ENCODE data around the gene MARK3.
"Not testable (repeated sequence)": the region's sequence is repeated elsewhere in the genome, so short reads cannot be mapped to it uniquely, and the experiment has no call there.

Gene MARK3

DNA sequence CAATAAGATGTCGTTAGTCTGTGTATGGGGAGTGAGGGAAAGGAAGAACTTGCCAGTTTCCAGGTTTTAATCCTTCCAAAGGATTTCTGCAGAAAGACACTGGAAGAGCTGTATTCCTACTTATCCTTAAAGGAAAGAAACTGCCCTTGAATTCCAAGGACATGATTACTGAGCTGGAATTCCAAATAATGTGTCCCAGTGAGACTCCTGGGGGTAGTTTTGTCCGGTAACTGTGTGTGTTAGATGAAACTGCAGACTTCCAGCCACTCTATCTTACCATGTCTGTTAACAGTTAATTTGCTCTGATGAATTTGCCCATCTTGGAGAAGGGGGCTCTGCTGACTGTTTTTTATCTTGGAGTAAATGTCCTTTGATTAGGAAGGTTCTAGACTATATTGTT, 104.4 kb downstream of the MARK3 start:
- DNase-seq (ENCODE audit: low spot score), result no peak

DNA sequence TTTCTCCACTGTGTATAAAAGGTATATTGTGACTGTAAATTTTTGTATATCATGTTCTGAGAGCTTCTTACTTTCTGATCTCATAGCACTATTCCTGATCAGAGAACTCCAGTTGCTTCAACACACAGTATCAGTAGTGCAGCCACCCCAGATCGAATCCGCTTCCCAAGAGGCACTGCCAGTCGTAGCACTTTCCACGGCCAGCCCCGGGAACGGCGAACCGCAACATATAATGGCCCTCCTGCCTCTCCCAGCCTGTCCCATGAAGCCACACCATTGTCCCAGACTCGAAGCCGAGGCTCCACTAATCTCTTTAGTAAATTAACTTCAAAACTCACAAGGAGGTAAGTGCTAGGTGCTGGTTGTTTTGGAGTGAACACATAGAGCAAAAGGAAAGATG, 106.5 kb downstream of the MARK3 start:
- no peak for DNase-seq (ENCODE audit: low spot score)

DNA sequence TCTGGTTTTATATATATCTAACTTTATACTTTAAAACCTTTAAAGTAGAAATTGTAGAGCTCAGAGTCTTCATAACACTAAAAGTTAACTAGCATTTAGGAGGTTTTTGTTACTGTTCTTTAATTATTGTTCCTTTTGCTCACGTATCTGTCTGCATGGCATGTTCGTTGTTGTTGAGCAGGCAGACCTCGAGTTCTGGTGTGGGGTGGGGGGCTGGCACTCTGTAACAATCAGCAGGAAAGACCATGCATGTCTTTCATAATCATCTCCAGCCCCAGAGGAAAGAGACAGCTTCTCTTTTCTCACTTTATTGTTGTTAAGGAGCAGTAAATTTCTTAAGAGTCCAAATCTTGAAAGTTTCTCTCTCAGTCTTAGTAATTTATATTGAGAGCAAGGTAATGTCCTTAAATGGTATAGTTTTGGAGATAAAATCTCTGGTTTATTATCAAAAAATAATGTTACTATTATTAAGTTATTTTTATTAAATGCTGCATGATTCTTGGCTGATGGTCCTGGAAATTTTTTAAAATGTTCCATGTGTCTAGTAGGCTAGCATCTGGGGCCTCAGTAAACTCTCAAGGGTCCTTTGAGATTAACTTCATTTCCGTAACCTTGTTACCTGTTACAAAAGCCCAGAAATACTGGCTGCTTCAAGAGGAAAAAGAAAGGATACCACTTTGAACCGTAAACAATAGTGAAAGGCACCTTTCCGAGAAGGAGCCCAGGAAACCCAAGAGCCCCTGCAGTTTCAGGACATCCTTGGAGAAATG, 107.1 kb downstream of the MARK3 start:
- no peak for DNase-seq (ENCODE audit: low spot score)

DNA sequence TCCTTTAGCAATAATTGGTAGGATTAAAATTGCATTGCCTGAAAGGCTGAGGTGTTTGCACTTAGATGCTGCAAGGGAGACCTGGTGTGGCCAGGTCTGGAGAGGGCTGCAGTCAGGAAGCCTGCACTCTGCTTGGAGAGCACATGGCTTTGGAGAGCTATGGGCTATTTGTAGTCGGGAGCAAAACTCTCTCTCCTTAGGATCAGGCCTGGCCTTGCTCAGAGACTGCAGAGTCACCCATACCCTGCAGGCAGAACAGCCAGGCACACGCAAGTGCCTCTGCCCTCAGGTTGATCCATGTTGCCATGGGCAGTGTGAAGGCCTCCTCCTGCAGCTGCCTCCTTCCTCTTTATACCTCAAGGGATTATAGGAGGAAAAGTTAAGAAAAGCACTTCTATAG, 110.6 kb downstream of the MARK3 start:
- DNase-seq (ENCODE audit: low spot score), result no peak

DNA sequence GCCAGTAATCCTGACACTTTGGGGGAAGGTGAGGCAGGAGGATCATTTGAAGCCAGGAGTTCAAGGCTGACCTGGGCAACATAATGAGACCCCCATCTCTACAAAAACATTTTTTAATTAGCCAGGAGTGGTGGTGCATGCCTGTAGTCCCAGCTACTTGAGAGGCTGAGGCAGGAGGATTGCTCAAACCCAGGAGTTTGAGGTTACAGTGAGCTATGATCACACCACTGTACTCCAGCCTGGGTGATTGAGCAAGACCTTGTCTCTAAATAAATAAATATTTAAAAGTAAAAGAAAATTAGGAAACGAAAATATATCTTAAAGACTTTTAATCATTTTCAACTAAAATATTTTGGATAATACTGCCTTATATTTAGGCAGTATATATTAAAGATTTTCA, 111.6 kb downstream of the MARK3 start:
- no peak for DNase-seq (ENCODE audit: low spot score)

DNA sequence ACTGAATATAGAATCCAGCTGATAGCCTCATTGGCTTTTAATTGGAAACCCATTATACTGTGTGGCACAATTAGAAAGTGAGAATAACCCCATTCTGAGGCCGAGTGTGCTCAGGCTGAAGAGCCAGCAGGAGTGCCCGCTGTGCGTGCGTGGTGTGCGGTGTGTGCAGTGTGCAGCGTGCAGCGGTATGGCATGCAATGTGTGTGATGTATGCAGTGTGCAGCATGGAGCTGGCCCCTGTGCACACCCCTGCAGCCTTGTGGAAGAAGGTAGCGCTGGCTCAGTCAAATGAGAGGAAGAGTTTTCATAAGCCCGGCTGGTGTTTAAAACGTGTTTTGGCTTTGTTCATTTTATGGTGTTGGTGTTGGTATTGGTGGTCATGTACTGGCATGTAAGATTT, 114.5 kb downstream of the MARK3 start:
- DNase-seq (ENCODE audit: low spot score), result no peak

DNA sequence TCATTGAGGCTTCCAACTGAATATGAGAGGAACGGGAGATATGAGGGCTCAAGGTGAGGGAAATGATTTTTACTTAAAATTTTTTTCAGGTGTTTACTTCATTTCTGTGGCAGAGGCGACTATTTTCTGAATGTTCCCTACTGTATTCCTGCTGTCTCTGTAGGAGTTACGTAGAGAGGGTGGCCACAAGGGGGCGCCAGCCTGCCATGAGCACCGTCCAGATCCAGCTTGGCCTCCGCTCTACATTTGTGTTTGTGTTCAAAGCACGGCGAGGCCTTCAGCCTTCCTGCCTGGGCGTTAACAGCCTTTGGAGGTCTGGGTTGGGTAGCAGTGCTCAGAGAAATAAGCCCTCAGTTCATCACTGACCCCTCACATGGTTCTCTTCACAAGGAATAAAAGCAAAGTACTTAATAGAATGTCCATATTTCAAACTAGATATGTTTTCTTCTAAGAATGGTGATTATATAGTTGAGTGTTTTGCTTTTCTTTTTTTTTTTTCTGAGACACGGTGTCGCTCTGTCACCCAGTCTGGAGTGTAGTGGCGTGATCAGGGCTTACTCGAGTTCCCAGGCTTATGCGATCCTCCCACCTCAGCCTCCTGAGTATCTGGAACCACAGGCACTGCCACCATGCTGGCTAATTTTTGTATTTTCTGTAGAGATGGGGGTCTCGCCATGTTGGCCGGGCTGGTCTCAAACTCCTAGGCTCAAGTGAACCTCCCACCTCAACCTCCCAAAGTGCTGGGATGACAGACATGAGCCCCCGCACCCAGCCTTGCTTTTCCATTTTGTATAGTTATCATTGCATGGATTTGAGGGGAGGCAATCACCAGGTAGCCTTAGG, 115.2 kb downstream of the MARK3 start:
- DNase-seq (ENCODE audit: low spot score), result peak; percentile 89

DNA sequence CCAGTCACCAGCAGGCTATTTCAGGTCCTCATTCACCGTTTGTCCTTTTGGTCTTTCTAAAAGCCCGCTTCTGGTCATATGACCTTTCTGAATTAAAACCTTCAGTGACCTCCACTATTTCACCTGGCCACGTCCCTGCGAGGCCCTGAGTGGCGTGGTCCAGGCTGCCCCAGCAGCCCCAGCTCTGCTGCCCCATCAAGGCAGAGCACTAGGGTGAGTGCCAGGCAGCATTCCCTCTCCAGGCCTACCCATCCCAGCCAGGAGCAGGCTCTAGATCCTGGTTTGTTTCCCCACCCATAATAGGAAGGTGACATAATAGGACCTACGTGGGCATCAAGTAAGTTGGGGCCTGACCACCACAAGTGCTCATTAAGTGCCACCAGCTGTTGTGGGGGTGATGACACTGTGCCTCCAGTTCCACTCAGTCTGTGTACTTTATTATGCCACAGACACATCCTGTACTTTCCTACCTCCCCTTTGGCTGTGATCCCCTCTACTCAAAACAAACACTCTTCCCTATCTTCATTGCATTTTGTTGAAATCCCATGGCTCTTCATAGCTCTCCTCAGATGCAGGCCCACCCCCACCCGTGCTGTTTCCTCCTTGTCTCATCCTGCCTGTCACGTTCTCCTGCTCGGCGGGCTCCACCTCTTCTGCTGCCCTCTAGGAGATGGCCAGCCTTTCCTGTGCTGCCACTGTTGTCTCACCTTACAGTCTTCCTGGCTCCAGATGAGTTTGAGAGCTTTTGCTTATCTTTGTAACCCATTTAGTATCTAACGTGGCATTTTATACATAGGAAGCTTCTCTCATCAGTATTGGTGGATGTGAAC, 116.0 kb downstream of the MARK3 start:
- DNase-seq (ENCODE audit: low spot score), result no peak

DNA sequence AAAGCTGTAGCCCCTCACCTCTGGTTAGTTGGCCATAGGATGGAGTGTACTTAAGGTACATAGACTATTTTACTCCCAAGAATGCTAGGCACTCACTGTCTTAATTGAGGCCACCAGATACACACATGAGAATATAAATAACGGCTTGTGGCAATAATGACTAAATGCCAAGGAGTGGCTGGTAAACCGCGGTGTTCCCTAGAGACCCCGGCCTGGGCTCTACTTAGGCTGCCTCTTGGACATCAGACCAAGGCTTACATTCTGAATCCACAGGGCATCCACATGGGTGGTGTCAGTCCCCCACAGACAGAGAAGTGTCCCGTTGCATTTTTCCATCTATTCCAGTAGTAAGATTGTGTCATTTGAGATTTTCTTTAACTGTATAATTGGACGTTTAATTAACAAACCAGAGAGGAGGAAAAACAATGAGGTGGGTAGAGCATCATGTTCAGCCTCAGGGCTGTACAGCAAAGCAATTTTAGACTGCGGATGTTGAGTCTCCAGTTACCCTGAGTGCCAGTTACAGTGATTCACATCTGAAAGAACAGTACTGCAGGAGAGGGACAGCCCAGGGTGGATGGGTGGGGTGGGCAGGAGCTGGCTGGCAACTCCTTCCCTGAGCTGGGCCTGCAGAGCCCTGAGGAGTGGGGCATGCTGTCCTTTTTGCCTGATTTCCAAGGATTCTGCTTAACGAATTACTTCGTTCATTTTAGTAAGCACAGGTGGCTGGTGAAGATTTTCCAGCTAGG, 116.9 kb downstream of the MARK3 start:
- no peak for DNase-seq (ENCODE audit: low spot score)

DNA sequence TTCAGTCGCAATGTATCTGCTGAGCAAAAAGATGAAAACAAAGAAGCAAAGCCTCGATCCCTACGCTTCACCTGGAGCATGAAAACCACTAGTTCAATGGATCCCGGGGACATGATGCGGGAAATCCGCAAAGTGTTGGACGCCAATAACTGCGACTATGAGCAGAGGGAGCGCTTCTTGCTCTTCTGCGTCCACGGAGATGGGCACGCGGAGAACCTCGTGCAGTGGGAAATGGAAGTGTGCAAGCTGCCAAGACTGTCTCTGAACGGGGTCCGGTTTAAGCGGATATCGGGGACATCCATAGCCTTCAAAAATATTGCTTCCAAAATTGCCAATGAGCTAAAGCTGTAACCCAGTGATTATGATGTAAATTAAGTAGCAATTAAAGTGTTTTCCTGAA, 117.7 kb downstream of the MARK3 start:
- no peak for DNase-seq (ENCODE audit: low spot score)

DNA sequence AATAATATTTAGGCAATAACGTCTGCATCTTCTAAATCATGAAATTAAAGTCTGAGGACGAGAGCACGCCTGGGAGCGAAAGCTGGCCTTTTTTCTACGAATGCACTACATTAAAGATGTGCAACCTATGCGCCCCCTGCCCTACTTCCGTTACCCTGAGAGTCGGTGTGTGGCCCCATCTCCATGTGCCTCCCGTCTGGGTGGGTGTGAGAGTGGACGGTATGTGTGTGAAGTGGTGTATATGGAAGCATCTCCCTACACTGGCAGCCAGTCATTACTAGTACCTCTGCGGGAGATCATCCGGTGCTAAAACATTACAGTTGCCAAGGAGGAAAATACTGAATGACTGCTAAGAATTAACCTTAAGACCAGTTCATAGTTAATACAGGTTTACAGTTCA, 118.1 kb downstream of the MARK3 start:
- DNase-seq (ENCODE audit: low spot score), result no peak

DNA sequence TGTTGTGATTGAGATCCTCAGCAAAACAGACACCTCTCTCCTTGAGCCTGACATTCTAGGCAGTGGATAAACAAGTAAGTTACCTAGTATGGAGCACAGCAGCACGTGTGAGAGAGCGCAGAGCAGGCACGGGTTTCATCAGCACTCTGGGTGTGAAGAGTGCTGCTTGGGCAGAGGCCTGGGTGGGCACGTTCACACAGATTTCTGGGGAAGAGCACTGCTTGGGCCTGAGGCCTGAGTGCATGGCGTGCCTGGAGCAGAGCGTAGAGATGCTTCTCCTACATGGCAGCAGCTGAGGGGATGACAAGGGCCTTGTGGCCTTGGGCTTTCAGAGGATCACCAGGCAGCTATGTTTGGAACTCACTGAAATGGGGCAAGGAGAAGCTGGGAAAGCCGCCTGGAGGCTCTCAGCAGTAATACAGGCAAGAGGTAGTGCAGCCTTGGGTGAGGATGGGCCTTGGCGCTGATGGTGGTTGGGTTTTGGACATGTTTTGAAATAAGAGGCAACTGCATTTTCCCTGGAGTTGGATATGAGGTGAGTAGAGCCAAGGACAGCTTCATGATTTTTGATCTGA, 119.9 kb downstream of the MARK3 start:
- DNase-seq (ENCODE audit: low spot score), result no peak

DNA sequence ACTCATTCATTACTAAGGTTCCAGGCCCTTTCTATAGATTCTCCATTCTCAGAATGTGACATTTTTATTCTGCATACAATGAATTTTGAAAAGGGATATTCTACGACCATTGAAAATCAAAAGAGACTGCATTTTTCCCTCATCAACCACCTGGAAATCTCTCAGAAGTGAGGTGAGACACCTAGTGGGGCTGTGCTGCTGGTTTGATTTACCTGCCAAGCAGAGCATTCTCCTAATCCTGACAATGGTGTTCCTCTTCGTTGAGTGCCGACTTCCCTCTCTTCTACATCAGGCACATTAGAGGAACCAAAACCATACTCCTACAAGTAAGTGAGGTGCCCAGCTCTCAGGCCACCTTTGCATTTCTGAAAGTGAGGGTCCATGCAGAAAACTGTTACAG, 122.5 kb downstream of the MARK3 start:
- no peak for DNase-seq (ENCODE audit: low spot score)

DNA sequence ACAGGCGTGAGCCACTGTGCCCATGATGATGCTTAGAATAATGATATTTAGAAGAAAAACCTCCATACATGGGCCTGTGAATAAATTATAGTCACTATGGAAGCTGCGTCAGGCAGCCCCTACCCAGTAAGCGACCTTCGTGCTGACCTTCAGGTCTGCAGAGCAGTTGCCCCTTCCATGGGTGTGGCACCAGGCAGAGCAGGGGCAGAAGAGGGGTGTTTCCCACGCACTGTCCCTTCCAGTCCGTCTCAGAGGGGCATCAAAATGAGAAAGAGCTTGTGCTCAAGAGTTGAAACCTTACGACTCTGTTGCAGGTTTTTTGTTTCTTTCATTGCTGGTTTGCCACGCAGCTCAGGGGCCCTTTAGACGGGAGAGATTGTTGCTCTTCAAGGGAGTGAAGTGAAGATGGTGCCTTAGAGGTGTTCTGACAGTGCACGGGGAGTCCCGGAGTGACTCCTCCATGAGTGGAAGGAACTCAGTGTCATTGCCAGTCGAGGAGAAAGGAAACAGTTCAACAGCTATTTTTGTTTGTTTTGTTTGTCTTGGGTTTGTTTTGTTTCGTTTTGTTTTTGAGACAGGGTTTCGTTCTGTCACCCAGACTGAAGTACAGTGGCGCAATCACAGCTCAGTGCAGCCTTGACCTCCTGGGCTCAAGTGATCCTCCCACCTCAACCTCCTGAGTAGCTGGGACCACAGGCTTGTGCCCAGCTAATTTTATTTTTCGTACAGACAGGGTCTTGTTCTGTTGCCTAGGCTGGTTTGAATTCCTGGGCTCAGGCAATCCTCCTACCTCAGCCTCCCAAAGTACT, 123.5 kb downstream of the MARK3 start:
- DNase-seq (ENCODE audit: low spot score), result no peak

DNA sequence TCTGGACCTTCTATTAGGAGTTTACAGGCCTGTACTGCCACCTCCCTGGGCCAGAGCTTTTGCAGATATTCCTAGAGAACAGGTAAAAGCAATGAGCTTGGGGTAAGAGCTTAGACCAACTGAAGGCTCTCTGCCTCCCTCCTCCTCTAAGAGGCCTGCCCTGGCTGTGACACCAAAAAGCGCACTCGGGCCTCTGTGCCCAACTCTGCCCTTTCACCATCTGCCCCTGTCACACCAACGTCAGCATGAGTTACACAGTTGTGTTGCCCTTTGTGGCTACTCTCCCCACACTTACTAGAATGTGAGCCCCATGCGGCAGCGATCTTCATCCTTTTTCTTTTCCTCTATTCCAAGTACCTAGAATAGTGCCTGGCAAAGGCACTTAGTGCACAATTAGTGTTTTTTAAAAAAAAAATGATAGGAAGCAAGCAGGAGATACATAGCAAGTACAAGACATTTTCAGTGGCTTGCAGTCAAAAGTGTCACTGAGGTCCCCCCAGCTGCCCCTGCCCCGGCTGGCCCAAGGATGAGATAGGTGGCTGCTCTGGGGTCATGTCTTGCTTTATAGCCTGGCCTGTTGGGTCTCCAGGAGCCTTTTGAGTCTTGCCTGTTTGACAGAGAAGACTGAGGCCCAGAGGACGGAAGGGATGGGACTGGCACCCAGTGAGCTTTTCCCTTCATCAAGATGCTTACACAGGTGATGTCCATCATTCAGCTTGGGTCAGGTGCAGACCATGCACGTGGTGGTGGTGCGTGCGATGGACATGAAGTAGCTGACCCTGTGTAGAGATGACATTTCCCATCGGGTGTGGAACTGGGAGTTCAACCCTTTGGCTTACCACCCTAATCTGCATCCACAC, 124.9 kb downstream of the MARK3 start:
- no peak for DNase-seq (ENCODE audit: low spot score)

DNA sequence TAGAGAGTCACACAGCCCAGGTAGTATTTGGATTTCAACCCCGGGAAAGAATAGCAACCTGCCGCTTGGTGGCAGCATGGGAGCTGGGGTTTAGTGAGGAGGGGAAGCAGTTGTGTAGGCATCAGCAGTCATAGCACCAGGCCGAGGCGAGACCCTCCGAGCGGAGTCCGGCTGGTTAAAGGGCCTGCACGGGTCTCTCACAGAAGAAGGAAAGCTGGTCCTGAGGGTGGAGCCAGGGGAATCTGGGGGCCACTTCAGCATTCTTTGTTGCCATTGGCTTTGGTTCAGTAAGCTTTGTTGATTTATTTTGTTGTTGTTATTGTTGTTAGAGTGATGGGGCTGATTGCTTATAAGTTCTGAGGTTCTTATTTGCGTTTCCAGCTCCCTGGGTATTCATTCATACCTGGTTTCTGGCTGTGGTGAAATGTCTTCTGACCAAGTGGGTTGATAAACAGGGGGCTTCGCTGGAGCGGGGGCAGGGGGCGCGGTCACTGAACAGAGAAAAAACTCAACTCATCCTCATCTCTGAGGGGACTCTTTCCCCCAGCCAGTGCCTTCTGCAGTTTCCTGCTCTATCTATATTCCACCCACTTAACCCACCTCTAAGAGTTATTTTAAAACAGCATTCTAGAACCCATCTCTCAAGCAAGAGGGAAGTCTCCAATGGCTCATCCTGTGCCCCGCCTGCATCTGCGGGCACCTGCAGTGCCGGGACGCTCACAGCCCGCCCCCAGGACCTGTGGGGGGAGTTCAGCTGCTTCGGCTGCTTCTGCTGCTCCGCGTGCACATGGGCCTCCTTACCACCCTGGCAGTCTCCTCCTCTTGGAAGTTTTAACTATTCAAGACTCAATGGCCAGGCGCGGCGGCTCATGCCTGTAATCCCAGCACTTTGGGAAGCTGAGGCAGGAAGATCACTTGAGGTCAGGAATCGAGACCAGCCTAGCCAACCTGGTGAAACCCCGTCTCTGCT, 125.8 kb downstream of the MARK3 start:
- DNase-seq (ENCODE audit: low spot score), result no peak

DNA sequence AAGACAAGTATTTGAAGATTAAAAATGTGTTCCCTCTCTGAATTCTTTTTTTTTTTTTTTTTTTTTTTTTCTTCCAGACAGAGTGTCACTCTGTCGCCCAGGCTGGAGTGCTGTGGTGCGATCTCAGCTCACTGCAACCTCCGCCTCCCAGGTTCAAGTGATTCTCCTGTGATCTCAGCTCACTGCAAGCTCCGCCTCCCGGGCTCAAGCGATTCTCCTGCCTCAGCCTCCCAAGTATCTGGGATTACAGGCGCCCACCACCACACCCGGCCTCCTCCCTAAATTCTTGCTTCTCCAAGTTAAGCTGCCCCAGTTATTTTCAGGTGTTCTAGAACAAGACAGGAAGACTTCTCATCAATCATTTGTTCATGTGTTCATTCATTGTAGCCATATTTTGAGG, 127.0 kb downstream of the MARK3 start:
- DNase-seq (ENCODE audit: low spot score), result not testable (repeated sequence)

Data from GM03348 (cell line).